Testis (tissue), 3 donors: Measurements from ENCODE around the gene CTAGE6. TPM values are rescaled to one million over a fixed set of nuclear protein-coding genes. Genes with fewer than 3 reads are reported as not detected.
"Not testable (repeated sequence)": the region's sequence is repeated elsewhere in the genome, so short reads cannot be mapped to it uniquely, and the experiment has no call there.

Source experiments
- DNase-seq: peaks from one replicate; pipeline ENCODE4 v3.0.0-alpha.2; 2019
- H3K27ac ChIP-seq, 2 donors: fragments of 200-600 bp; sonication (generic); one replicate each; pipeline ENCODE4 v1.5.1; 2019
- H3K27me3 ChIP-seq: fragments of 200-600 bp; sonication (generic); one replicate; pipeline ENCODE4 v1.5.1; 2019
- H3K36me3 ChIP-seq: fragments of 200-600 bp; sonication (generic); one replicate; pipeline ENCODE4 v1.5.1; 2017; ENCODE audit warnings: low read depth; ENCODE audit errors: missing control alignments
- H3K4me1 ChIP-seq: fragments of 200-600 bp; sonication (generic); one replicate; pipeline ENCODE4 v1.5.1; 2019
- H3K4me3 ChIP-seq, 2 donors: fragments of 200-600 bp; sonication (generic); one replicate each; pipeline ENCODE4 v1.5.1; 2017 to 2019
- H3K9me3 ChIP-seq: fragments of 200-600 bp; sonication (generic); one replicate; pipeline ENCODE4 v1.5.1; 2017
- POLR2A ChIP-seq: fragments of 450-650 bp; IDR thresholded peaks from one replicate; pipeline ENCODE4 v1.6.1; 2017; ENCODE audit warnings: antibody characterized with exemption, mild to moderate bottlenecking, moderate library complexity
- WGBS, 2 donors: methylation state at CpG; one replicate each; pipeline ENCODE4 v1.1.5; 2018; 5-methylcytosine and 5-hydroxymethylcytosine counted together
- intact Hi-C: fragments of 100-400 bp; cut with DNase I; formaldehyde crosslinking; loops from one replicate; pipeline ENCODE4 v1.15.1; 2023; ENCODE audit warnings: low total_unique reads
- polyA plus RNA-seq: library from polyadenylated mRNA; stranded (reverse); fragments of 350-450 nt; fragmentation: Illumina TruSeq; extraction: RNeasy Lipid Tissue Mini Kit (QIAGEN cat#74804); gene quantifications from one replicate; pipeline ENCODE4 v1.2.3, GENCODE V29; 2014; ENCODE audit warnings: low read depth, low replicate concordance; ENCODE audit not compliant: insufficient read depth
- total RNA-seq, 2 donors: library from RNA; depleted of rRNA; stranded (reverse); fragments of >200 nt; gene quantifications; one replicate each; pipeline ENCODE4 v1.2.3, GENCODE V29; 2016
- TF ChIP-seq, protein P1 (sequence below), 3 experiments: fragments of 450-650 bp in 2 of 3; fragments of 200-600 bp in 1 of 3; sonication (generic) in 1 of 3; IDR thresholded peaks; one replicate each; pipeline ENCODE4 v1.5.1; 2016 to 2019; ENCODE audit warnings: antibody characterized with exemption in 3 of 3, mild to moderate bottlenecking in 2 of 3, moderate library complexity in 1 of 3

CTAGE6 gene
- total and polyA plus RNA-seq, 3 donors from 2014 or later: 7.9 to 29.1 (median 12.2) TPM

DNA sequence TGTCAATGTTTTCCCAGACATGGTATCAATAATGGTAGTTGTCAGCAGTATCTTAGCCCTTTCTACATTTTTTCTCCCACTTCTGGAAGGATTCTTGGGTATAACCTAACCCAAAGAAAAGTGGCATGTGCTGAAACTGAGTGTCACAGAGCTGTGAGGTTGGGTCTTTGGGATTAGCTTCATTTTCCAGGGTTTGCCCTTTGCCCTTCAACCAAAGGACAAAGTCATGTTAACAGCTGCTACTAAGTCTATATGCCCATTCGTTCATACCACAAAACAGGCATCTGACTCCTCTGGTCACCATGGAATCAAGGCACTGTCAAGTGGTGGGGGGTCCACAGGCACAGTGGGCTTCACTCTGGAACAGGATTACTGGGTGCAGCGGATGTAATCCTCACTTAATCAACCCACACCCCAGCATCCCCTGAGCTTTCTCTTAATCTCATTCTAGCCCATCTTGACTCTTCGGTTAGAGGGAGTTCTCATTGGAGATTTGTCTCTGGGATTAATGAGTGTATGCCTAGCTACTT is 29.1 kb downstream of the CTAGE6 start:
- WGBS, 2 donors: 84 to 94% methylated on average over 3 of the region's 3 CpGs
- Histone ChIP-seq H3K4me1 (no peaks in the 10 kb centered on the region), H3K27ac (no peak overlapping the region), H3K27me3 (no peaks in the 10 kb centered on the region), H3K36me3 (no peaks in the 10 kb centered on the region), H3K4me3 (no peak overlapping the region), H3K9me3 (no peaks in the 10 kb centered on the region)
- intact Hi-C loops: no loop called here
- TF ChIP-seq, protein P1, sequence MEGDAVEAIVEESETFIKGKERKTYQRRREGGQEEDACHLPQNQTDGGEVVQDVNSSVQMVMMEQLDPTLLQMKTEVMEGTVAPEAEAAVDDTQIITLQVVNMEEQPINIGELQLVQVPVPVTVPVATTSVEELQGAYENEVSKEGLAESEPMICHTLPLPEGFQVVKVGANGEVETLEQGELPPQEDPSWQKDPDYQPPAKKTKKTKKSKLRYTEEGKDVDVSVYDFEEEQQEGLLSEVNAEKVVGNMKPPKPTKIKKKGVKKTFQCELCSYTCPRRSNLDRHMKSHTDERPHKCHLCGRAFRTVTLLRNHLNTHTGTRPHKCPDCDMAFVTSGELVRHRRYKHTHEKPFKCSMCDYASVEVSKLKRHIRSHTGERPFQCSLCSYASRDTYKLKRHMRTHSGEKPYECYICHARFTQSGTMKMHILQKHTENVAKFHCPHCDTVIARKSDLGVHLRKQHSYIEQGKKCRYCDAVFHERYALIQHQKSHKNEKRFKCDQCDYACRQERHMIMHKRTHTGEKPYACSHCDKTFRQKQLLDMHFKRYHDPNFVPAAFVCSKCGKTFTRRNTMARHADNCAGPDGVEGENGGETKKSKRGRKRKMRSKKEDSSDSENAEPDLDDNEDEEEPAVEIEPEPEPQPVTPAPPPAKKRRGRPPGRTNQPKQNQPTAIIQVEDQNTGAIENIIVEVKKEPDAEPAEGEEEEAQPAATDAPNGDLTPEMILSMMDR (IDR thresholded peaks at IDR 0.05): no peak
- no peak for TF ChIP-seq POLR2A
- DNase-seq: no peak

DNA sequence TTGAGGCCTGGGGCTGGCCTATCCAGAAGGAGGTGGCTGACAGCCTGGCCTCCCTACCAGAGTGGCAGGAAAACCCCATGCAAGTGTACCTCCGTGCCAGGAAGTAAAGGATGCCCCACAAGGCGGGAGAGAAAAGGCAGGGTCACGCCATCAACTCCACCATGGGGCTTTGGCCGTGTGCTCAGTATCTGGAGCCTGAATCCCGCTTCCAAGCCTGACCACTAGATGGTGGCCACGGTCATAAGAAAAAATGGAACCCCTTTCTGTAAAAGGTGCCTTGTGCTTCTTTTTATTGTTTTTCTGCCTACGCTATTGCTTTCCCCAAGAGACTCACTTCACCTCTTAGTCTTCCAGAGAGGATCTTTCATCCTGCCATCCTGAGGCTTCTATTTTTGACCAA is 29.9 kb downstream of the CTAGE6 start:
- no CpG with 5 or more reads among the region's 7 CpGs for WGBS, 2 donors
- H3K9me3 ChIP-seq, intact Hi-C loops, H3K4me3 ChIP-seq, H3K36me3 ChIP-seq, H3K27ac ChIP-seq, H3K27me3 ChIP-seq, DNase-seq, H3K4me1 ChIP-seq: not testable (repeated sequence)

DNA sequence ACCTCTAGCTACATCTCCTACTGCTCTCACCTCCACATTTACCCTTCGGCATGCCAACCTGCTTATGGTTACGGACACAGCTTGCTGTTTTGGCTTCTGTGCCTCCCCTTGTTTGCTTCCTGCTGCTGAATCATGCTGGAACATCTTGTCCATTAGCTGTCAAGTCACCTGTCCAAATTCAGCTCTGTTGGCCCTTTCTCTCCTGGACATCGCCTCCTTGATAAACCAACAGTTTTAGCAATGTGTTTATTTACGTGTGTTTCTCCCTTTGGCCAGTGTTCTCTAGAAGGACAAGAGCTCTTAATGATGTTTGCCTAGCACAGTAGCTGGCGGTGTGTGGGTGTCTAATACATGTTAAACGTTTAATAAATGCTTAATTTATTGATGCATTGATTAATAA is 31.4 kb downstream of the CTAGE6 start:
- H3K27ac ChIP-seq, H3K27me3 ChIP-seq, H3K4me1 ChIP-seq, DNase-seq, H3K36me3 ChIP-seq, H3K9me3 ChIP-seq, intact Hi-C loops, H3K4me3 ChIP-seq: not testable (repeated sequence)
- no CpG with 5 or more reads among the region's 6 CpGs for WGBS, 2 donors

DNA sequence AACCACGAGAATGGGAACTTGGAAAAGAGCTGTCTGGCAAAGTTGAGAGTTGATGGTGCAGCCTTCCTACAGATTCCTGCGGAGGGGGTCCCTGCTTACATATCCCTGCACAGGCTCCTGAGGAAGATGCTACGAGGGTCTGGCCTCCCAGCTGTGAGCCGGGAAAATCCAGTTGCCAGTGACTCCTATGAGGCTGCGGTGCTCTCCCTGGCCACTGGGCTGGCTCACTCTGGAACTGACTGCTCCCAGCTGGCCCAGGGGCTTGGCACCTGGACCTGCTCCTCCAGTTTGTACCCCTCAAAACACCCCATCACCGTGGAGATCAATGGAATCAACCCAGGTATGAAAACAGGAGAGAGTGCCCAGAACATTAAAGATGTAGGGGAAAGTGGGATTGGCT is 37.2 kb downstream of the CTAGE6 start:
- WGBS, 2 donors: no CpG with 5 or more reads among the region's 6 CpGs
- H3K27ac ChIP-seq, intact Hi-C loops, H3K4me3 ChIP-seq, H3K4me1 ChIP-seq, H3K9me3 ChIP-seq, DNase-seq, H3K36me3 ChIP-seq, H3K27me3 ChIP-seq: not testable (repeated sequence)

DNA sequence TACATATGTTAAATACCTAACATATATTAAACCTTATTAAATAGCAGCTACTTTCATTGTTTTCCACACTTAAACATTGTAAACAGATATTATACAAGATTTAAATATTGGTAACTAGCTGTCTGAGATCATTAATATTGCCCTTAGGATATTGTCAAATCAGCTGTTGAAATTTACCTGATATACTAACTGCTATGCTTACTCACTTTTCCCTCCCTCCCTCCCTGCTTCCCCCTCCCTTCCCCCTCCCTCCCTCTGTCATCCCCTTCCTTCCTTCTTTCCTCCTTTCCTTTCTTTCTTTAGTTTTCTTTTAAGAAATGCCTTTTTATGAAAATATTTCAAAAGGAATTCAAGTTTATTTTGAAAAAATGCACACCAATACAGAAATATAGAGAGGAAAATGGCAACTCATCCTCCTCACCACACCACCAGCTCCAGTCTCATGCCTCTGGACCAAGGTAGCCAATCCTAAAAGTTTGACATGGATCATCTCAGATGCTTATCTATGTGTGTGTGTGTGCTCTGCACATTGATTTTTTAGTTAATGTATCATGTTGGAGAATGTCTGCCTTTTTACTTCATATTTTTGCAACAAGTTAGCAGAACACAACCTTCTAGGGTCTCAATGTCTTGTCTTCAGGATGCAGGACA is 41.8 kb downstream of the CTAGE6 start:
- H3K4me1 ChIP-seq, H3K36me3 ChIP-seq, DNase-seq, H3K9me3 ChIP-seq, intact Hi-C loops, H3K4me3 ChIP-seq, H3K27ac ChIP-seq, H3K27me3 ChIP-seq: not testable (repeated sequence)

DNA sequence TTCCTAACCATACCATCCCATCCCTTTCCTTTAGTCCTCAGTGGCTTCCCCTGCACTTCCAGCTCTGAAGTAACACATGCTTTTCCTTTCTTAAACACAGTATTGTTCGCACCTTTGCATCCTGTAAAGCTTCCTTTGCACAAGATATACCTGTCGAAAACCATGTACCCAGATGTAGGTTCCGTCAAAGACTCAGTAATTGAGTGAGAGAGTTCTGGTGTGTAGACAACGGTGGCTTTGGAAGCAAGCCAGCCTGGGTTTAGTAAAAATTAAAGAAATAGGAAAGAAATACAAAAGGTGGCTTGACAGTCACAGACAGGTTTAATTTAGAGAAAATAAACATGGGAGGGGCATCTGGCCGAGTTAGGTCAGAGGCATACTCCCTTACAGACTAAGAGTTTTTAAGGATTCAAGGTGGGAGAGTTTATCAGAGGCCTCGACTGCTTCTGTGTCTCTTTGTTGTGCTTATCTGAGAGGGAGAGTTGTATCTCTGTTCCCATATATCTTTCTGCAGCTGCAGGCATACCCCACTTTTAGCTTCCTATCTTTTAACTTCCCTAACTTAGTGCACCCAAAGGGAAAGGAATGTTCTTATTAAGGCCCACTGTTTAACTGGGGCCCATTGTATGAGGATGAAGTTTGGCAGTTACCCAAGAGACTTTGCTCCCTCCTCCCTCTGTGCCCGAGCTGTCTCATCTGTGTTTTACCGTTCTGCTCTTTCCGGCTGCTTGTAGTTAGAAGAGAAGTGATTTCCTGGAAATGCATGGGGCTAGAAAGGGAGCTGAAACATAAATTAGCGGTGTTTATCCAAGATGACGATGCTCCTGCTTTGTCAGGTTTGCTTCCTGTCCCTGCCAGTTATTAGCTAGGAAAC is 42.7 kb downstream of the CTAGE6 start:
- H3K27ac ChIP-seq, intact Hi-C loops, H3K36me3 ChIP-seq, H3K9me3 ChIP-seq, H3K27me3 ChIP-seq, DNase-seq, H3K4me1 ChIP-seq, H3K4me3 ChIP-seq: not testable (repeated sequence)
- WGBS, 2 donors: no CpG with 5 or more reads among the region's 11 CpGs

DNA sequence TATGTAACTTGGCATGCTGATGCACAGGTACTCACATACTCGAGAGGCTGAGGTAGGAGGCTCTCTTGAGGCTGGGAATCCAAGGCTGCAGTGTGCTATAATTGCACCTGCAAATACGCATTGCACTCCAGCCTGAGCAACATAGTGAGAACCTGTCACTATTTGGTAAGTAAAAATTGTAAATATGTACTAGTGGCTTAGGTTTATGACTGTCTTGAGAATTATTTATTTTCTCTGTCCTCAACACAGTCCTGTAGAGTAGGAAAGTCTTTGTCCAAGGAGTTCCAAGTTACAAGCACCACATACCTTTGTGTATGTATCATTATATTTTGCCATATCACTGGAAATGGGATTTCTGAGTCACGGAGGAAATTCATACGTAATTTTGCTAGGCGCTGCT is 45.1 kb downstream of the CTAGE6 start:
- H3K4me3 ChIP-seq, H3K9me3 ChIP-seq, DNase-seq, H3K27ac ChIP-seq, H3K36me3 ChIP-seq, H3K27me3 ChIP-seq, intact Hi-C loops, H3K4me1 ChIP-seq: not testable (repeated sequence)
- WGBS, 2 donors: 78 to 80% methylated on average over 1 to 2 of the region's 5 CpGs

DNA sequence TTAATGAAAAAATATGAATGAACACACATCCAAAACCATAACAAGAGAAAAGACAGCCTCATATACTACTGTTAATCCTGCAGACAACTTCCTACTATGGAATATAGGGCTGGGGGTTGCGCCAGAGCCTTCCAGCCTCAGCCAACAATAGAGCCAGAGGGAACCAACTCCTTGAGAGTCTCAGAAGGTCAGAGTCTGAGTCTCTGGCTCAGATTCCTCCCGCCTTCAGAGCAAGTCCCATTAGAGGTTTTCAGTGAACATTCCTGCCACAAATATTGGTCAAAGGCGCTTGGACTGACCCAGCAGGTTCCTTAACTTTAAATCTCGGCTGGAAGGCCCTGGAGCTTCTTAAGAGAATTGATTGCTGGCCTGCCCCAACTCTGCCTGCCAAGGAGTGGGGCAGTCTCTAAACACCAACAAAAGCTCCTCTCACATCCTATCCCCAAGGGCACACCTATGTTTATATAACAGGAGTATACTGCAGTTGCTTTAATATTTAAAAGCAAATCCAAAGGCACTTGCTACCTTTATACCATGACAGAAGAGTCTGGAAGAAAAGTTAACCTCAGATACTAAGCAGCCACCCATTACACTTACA is 45.7 kb downstream of the CTAGE6 start:
- H3K4me3 ChIP-seq, H3K9me3 ChIP-seq, H3K27me3 ChIP-seq, H3K4me1 ChIP-seq, intact Hi-C loops, H3K27ac ChIP-seq, H3K36me3 ChIP-seq, DNase-seq: not testable (repeated sequence)
- WGBS, 2 donors: no CpG with 5 or more reads among the region's 4 CpGs

DNA sequence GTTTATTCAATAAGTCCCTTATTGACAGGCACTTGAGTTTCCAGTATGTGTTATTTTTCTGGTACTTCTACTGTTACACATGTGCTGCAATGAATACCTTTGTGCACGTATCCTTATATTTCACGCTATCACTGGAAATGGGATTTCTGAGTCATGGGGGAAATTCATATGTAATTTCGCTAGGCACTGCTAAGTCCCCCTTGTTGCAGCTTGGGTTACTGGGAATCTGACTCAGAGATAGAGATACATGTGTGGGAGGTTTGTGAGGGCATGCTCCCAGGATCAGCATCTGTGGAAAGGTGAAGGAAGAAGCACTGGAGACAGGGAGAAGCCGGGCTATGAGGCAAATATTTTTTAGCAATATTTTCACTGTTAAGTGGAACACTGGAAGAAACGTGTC is 47.6 kb downstream of the CTAGE6 start:
- H3K9me3 ChIP-seq, H3K4me1 ChIP-seq, H3K27me3 ChIP-seq, DNase-seq, H3K27ac ChIP-seq, H3K36me3 ChIP-seq, H3K4me3 ChIP-seq, intact Hi-C loops: not testable (repeated sequence)
- no CpG with 5 or more reads among the region's 5 CpGs for WGBS, 2 donors
